Osteoblast (primary cell): ENCODE data around the gene DNAJC1. TPM values are rescaled to one million over a fixed set of nuclear protein-coding genes. Genes with fewer than 3 reads are reported as not detected.

Experiments used
- DNase-seq: peaks from one replicate; pipeline ENCODE4 v3.0.0; 2011; ENCODE audit warnings: low spot score, mixed read lengths; ENCODE audit not compliant: insufficient read length; ENCODE audit errors: missing footprints
- H2AFZ ChIP-seq: 2 replicates; pipeline ENCODE4 v1.6.0; 2011; ENCODE audit warnings: mild to moderate bottlenecking, low read length
- H3K27ac ChIP-seq: 2 replicates; pipeline ENCODE4 v1.5.1; 2011; ENCODE audit warnings: mild to moderate bottlenecking, low read depth, low read length, moderate library complexity
- H3K27me3 ChIP-seq: 2 replicates; pipeline ENCODE4 v1.6.0; 2012; ENCODE audit warnings: mild to moderate bottlenecking, control low read depth, inconsistent platforms, low read length, moderate library complexity; ENCODE audit not compliant: insufficient read depth
- H3K36me3 ChIP-seq: 2 replicates; pipeline ENCODE4 v1.5.1; 2011; ENCODE audit warnings: mild to moderate bottlenecking, low read length, control low read depth, moderate library complexity; ENCODE audit not compliant: insufficient read depth
- H3K4me1 ChIP-seq: 2 replicates; pipeline ENCODE4 v1.5.1; 2011; ENCODE audit warnings: mild to moderate bottlenecking, low read length, control low read depth, moderate library complexity; ENCODE audit not compliant: insufficient read depth
- H3K4me2 ChIP-seq: 2 replicates; pipeline ENCODE4 v1.6.0; 2011; ENCODE audit warnings: mild to moderate bottlenecking, low read length; ENCODE audit not compliant: insufficient read depth
- H3K4me3 ChIP-seq: fragments of 200-600 bp; sonication (generic); 3 replicates; pipeline ENCODE4 v1.5.1; 2012; ENCODE audit warnings: mild to moderate bottlenecking, low read length, inconsistent platforms; ENCODE audit not compliant: insufficient read depth
- H3K79me2 ChIP-seq: 2 replicates; pipeline ENCODE4 v1.6.0; 2012; ENCODE audit warnings: mild to moderate bottlenecking, low read length, control low read depth, inconsistent platforms; ENCODE audit not compliant: insufficient read depth
- H3K9me3 ChIP-seq: 2 replicates; pipeline ENCODE4 v1.5.1; 2011; ENCODE audit warnings: low read depth, low read length, control low read depth
- H4K20me1 ChIP-seq: 2 replicates; pipeline ENCODE4 v1.6.0; 2012; ENCODE audit warnings: mild to moderate bottlenecking, low read length, control low read depth; ENCODE audit not compliant: insufficient read depth
- total RNA-seq: library from RNA; depleted of rRNA; stranded (reverse); fragments of >200 nt; gene quantifications from 2 replicates; pipeline ENCODE4 v1.2.3, GENCODE V29; 2012
- TF ChIP-seq, protein P1 (sequence below): IDR thresholded peaks from 2 replicates; pipeline ENCODE4 v1.5.1; 2011; ENCODE audit warnings: mild to moderate bottlenecking, low read depth, low read length, moderate library complexity; ENCODE audit errors: extremely low read depth

DNAJC1 gene
- total RNA-seq, 1 donor, result 83.2 TPM

DNA sequence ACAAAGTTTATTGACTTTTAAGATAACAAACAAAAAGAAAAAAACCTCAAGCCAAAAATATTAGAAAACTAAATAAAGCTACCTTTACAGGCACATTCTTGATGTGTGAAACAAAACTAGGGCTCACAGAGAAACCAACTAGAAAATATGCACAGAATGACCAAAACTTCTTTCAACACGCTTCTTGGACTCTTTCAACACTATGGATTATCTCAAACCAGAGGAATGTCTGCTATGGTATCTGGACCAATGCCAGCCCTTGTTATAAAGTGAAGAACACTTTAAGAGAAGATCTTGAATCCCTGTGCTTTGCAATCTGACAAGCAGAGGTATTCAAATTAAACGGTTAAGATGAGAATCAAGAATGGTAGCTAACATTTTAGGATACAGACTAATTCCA lies 76.6 kb downstream of the DNAJC1 start:
- Histone ChIP-seq H4K20me1 (no peaks in the 10 kb centered on the region), H3K4me3 (peak overlapping the region; percentile 40), H3K79me2 (peaks cover 10% of the 10 kb centered on the region), H2AFZ (no peak overlapping the region), H3K4me1 (peaks cover 28% of the 10 kb centered on the region), H3K9me3 (no peaks in the 10 kb centered on the region), H3K27me3 (no peaks in the 10 kb centered on the region), H3K4me2 (peak overlapping the region; percentile 78), H3K36me3 (no peaks in the 10 kb centered on the region), H3K27ac (peak overlapping the region; percentile 83)
- TF ChIP-seq, protein P1, sequence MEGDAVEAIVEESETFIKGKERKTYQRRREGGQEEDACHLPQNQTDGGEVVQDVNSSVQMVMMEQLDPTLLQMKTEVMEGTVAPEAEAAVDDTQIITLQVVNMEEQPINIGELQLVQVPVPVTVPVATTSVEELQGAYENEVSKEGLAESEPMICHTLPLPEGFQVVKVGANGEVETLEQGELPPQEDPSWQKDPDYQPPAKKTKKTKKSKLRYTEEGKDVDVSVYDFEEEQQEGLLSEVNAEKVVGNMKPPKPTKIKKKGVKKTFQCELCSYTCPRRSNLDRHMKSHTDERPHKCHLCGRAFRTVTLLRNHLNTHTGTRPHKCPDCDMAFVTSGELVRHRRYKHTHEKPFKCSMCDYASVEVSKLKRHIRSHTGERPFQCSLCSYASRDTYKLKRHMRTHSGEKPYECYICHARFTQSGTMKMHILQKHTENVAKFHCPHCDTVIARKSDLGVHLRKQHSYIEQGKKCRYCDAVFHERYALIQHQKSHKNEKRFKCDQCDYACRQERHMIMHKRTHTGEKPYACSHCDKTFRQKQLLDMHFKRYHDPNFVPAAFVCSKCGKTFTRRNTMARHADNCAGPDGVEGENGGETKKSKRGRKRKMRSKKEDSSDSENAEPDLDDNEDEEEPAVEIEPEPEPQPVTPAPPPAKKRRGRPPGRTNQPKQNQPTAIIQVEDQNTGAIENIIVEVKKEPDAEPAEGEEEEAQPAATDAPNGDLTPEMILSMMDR, result no peak
- peak; percentile 42 for DNase-seq

DNA sequence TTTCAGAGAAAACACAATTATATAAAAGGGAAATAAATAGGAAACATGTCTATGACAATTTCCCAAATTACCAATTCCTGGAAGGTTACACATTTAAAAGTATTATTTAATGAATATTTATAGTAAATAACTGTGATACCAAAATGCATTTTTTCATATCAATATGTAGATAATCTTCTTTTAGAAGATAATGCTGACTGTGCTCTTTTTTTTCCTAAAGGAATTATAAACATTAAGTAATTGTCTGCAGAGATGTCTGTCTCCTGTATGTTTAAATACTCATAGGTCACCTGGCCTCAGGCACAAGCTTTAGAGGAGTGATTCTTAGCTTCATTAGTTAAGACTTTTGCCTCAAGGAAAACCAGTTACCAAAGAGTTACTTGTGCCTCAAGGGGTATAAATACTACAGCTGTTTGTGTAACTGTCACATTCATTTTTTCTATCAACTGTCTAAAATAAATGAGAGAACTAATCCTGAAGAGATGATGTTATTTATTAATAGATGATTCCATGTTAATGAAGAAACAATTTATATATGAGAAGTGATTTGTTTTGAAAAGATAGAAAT lies 77.1 kb downstream of the DNAJC1 start:
- no peak for DNase-seq
- TF ChIP-seq, protein P1, result no peak
- Histone ChIP-seq H3K4me2 (peak overlapping the region; percentile 78), H2AFZ (no peak overlapping the region), H3K36me3 (no peaks in the 10 kb centered on the region), H4K20me1 (no peaks in the 10 kb centered on the region), H3K4me1 (peaks cover 28% of the 10 kb centered on the region), H3K27ac (peak overlapping the region; percentile 14), H3K27me3 (no peaks in the 10 kb centered on the region), H3K79me2 (peaks cover 7% of the 10 kb centered on the region), H3K9me3 (no peaks in the 10 kb centered on the region), H3K4me3 (no peak overlapping the region)

DNA sequence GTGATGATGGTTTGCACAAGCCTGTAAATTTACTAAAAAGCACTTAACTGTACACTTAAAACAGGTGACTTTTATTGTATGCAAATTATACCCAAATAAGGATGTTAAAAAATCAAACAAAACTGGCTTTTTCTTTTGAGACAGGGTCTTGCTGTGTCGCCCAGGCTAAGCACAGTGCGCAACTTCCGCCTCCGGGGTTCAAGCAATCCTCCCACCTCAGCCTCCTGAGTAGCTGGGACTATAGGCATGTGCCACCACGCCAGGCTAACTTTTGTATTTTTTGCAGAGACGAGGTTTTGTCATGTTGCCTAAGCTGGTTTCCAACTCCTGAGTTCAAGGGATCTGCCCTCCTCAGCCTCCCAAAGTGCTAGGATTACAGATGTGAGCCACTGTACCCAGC lies 77.7 kb downstream of the DNAJC1 start:
- Histone ChIP-seq H4K20me1 (no peaks in the 10 kb centered on the region), H3K79me2 (peaks cover 3% of the 10 kb centered on the region), H3K4me2 (no peak overlapping the region), H3K4me3 (no peak overlapping the region), H3K27me3 (no peaks in the 10 kb centered on the region), H3K4me1 (peaks cover 28% of the 10 kb centered on the region), H3K27ac (no peak overlapping the region), H2AFZ (no peak overlapping the region), H3K36me3 (no peaks in the 10 kb centered on the region), H3K9me3 (no peaks in the 10 kb centered on the region)
- TF ChIP-seq, protein P1, result no peak
- DNase-seq, result no peak

DNA sequence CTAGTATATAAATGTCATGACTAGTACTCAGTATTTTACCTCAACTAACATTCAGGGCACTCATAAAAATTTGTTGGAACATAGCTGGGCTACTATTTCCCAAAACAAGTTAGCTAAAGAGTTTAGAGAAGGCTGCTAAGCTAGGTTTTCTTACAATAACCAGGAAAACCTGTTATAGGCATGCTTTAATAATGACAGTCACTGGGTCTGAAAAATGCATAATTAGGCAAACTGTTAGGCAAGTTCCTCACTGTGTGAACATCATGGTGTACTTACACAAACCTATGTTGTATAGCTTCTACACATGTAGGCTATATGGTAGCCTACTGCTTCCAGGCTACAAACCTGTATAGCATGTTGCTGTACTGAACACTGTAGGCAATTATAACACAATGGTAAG lies 79.0 kb downstream of the DNAJC1 start:
- H2AFZ ChIP-seq, result no peak overlapping the region
- H3K4me3 ChIP-seq, result no peak overlapping the region
- TF ChIP-seq, protein P1, result no peak
- H3K27me3 ChIP-seq, result no peaks in the 10 kb centered on the region
- no peaks in the 10 kb centered on the region for H4K20me1 ChIP-seq
- H3K4me2 ChIP-seq, result no peak overlapping the region
- H3K79me2 ChIP-seq, result peaks cover 3% of the 10 kb centered on the region
- DNase-seq, result no peak
- no peaks in the 10 kb centered on the region for H3K9me3 ChIP-seq
- H3K36me3 ChIP-seq, result no peaks in the 10 kb centered on the region
- H3K27ac ChIP-seq, result no peak overlapping the region
- H3K4me1 ChIP-seq, result peaks cover 28% of the 10 kb centered on the region
